Left ventricle myocardium inferior (tissue), 1 donor: ENCODE results near the gene APP. TPM values are rescaled to one million over a fixed set of nuclear protein-coding genes. Genes with fewer than 3 reads are reported as not detected.

ENCODE experiments used
- DNase-seq: peaks from one replicate; pipeline ENCODE4 v3.0.0-alpha.2; 2020
- H3K27ac ChIP-seq: fragments of 200-600 bp; replicated peaks from 2 replicates; pipeline ENCODE4 v1.8.0; 2021
- H3K27me3 ChIP-seq: fragments of 200-600 bp; 2 replicates; pipeline ENCODE4 v1.8.0; 2021; ENCODE audit warnings: low read depth
- H3K36me3 ChIP-seq: fragments of 200-600 bp; 2 replicates; pipeline ENCODE4 v1.8.0; 2021
- H3K4me1 ChIP-seq: fragments of 200-600 bp; 2 replicates; pipeline ENCODE4 v1.8.0; 2021
- H3K4me3 ChIP-seq: fragments of 200-600 bp; 2 replicates; pipeline ENCODE4 v1.8.0; 2021; ENCODE audit warnings: mild to moderate bottlenecking, moderate library complexity
- H3K9me3 ChIP-seq: fragments of 200-600 bp; replicated peaks from 2 replicates; pipeline ENCODE4 v1.8.0; 2021
- CTCF ChIP-seq: fragments of 200-600 bp; IDR thresholded peaks from 2 replicates; pipeline ENCODE4 v1.8.0; 2021; ENCODE audit warnings: antibody characterized with exemption, mild to moderate bottlenecking, borderline replicate concordance
- intact Hi-C: fragments of 100-400 bp; cut with micrococcal nuclease; formaldehyde crosslinking; loops from one replicate; pipeline ENCODE4 v1.11.0; 2022
- total RNA-seq: library from RNA; stranded (reverse); fragmentation: NEBNext Ultra II Directional; extraction: Animal tissue kit (Norgen Biotek cat#: 25700); gene quantifications from one replicate; pipeline ENCODE4 v1.2.1, GENCODE V29; 2021
- donor health status: DM: no; HTN: yes; CAD: no; lungs with severe emphysema.

APP gene
- total RNA-seq, 1 donor from 2014 or later = 332 TPM

GRCh38 chr21:26067836-26068594, 102.6 kb downstream of the APP start:
- Histone ChIP-seq H3K36me3 (no peaks in the 10 kb centered on the region), H3K27ac (no peak overlapping the region), H3K9me3 (no peaks in the 10 kb centered on the region), H3K27me3 (no peaks in the 10 kb centered on the region), H3K4me3 (no peak overlapping the region), H3K4me1 (peaks cover 59% of the 10 kb centered on the region)
- intact Hi-C loops = no loop called here
- DNase-seq = no peak
- no peak for TF ChIP-seq CTCF

GRCh38 chr21:26064506-26064905, 106.1 kb downstream of the APP start:
- H3K9me3 ChIP-seq = no peaks in the 10 kb centered on the region
- peaks cover 55% of the 10 kb centered on the region for H3K4me1 ChIP-seq
- DNase-seq = no peak
- no peak overlapping the region for H3K27ac ChIP-seq
- intact Hi-C loops = no loop called here
- no peak overlapping the region for H3K4me3 ChIP-seq
- H3K36me3 ChIP-seq = no peaks in the 10 kb centered on the region
- no peaks in the 10 kb centered on the region for H3K27me3 ChIP-seq
- no peak for TF ChIP-seq CTCF

- no peak overlapping the region for H3K4me3 ChIP-seq
- DNase-seq = no peak
- intact Hi-C loops = no loop called here
- no peaks in the 10 kb centered on the region for H3K27me3 ChIP-seq
- TF ChIP-seq CTCF = no peak
- peak overlapping the region; percentile 63 for H3K27ac ChIP-seq
- H3K36me3 ChIP-seq = no peaks in the 10 kb centered on the region
- H3K4me1 ChIP-seq = peaks cover 45% of the 10 kb centered on the region
- no peaks in the 10 kb centered on the region for H3K9me3 ChIP-seq
These were observed 109.1 kb downstream of the APP start for GRCh38 chr21:26061437-26061836.

GRCh38 chr21:26060335-26061115, 110.0 kb downstream of the APP start:
- Histone ChIP-seq H3K9me3 (no peaks in the 10 kb centered on the region), H3K4me3 (no peak overlapping the region), H3K27me3 (no peaks in the 10 kb centered on the region), H3K27ac (peak overlapping the region; percentile 63), H3K36me3 (no peaks in the 10 kb centered on the region), H3K4me1 (peaks cover 50% of the 10 kb centered on the region)
- intact Hi-C loops = no loop called here
- no peak for DNase-seq
- TF ChIP-seq CTCF = no peak

- no peak for DNase-seq
- intact Hi-C loops = no loop called here
- H3K9me3 ChIP-seq = no peaks in the 10 kb centered on the region
- no peak overlapping the region for H3K4me3 ChIP-seq
- H3K27me3 ChIP-seq = no peaks in the 10 kb centered on the region
- peaks cover 49% of the 10 kb centered on the region for H3K4me1 ChIP-seq
- no peak overlapping the region for H3K27ac ChIP-seq
- no peak for TF ChIP-seq CTCF
- no peaks in the 10 kb centered on the region for H3K36me3 ChIP-seq
These were observed 112.9 kb downstream of the APP start for GRCh38 chr21:26057477-26058170.
